ENCODE results near the gene RRAS2. TPM values are rescaled to one million over a fixed set of nuclear protein-coding genes. Genes with fewer than 3 reads are reported as not detected.
"Not testable (repeated sequence)": the region's sequence is repeated elsewhere in the genome, so short reads cannot be mapped to it uniquely, and the experiment has no call there.

RRAS2 gene
- total and polyA plus RNA-seq, 7 donors, result 15.5 to 48.5 (median 31.1) TPM

DNA sequence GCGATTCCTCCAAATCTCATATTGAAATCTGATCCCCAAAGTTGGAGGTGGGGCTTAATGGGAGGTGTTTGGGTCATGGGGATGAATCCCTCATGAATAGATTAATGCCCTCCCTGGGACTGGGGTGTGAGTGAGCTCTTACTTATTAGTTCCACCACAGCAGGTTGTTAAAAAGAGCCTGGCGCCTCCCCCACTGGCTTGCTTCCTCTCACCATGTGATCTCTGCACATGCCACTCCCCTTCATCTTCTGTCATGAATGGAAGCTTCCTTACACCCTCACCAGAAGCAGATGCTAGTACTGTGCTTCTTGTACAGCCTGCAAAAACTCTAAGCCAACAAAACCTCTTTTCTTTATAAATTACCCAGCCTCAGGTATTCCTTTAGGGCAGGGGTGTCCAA lies 8.8 kb downstream of the RRAS2 start:
- no peak overlapping the region for H3K4me3 ChIP-seq
- no peaks in the 10 kb centered on the region for H3K4me1 ChIP-seq
- H3K27me3 ChIP-seq, result no peaks in the 10 kb centered on the region
- no peaks in the 10 kb centered on the region for H3K36me3 ChIP-seq
- no peak for DNase-seq
- intact Hi-C loops (cut with DNase I), result no loop called here
- TF ChIP-seq, protein P1, sequence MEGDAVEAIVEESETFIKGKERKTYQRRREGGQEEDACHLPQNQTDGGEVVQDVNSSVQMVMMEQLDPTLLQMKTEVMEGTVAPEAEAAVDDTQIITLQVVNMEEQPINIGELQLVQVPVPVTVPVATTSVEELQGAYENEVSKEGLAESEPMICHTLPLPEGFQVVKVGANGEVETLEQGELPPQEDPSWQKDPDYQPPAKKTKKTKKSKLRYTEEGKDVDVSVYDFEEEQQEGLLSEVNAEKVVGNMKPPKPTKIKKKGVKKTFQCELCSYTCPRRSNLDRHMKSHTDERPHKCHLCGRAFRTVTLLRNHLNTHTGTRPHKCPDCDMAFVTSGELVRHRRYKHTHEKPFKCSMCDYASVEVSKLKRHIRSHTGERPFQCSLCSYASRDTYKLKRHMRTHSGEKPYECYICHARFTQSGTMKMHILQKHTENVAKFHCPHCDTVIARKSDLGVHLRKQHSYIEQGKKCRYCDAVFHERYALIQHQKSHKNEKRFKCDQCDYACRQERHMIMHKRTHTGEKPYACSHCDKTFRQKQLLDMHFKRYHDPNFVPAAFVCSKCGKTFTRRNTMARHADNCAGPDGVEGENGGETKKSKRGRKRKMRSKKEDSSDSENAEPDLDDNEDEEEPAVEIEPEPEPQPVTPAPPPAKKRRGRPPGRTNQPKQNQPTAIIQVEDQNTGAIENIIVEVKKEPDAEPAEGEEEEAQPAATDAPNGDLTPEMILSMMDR (IDR thresholded peaks at IDR 0.05), result no peak
- no peak for TF ChIP-seq POLR2A (IDR thresholded peaks at IDR 0.05)
- no peak for TF ChIP-seq POLR2AphosphoS5 (IDR thresholded peaks at IDR 0.05)
- TF ChIP-seq EP300 (IDR thresholded peaks at IDR 0.05), result no peak
- no peak overlapping the region for H3K27ac ChIP-seq
- H3K9me3 ChIP-seq, result no peaks in the 10 kb centered on the region
- 93 to 99% methylated on average over 2 of the region's 2 CpGs for WGBS, 2 donors

DNA sequence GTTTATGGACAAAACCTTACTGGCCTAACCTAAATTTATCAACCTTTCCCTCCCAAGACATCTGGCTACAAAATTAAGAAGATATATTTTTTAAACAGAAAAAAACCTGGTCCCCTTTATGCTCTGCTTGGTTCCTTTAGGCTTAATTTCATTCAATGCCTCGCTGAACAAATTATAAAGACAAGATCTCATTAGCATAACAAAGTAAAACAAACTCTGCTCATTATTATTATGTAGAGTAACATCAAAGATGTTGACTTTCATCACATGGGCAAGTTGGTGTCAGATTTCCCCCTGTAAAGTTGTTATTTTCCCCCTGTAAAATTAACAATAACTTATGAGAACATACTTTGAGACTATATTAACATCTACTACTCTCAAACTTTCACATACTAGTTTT lies 11.0 kb downstream of the RRAS2 start:
- no peak for DNase-seq
- Histone ChIP-seq H3K27me3 (no peaks in the 10 kb centered on the region), H3K4me1 (peaks cover 0 to 3% (median 0%) of the 10 kb centered on the region in 4 donors), H3K36me3 (no peaks in the 10 kb centered on the region), H3K9me3 (no peaks in the 10 kb centered on the region), H3K27ac (no peak overlapping the region), H3K4me3 (no peak overlapping the region)
- TF ChIP-seq, protein P1 (IDR thresholded peaks at IDR 0.05), result no peak
- no peak for TF ChIP-seq EP300 (IDR thresholded peaks at IDR 0.05)
- no peak for TF ChIP-seq POLR2AphosphoS5 (IDR thresholded peaks at IDR 0.05)
- no peak for TF ChIP-seq POLR2A (IDR thresholded peaks at IDR 0.05)
- WGBS, 2 donors, result 85 to 91% methylated on average over 1 of the region's 1 CpG
- intact Hi-C loops (cut with DNase I), result no loop called here

DNA sequence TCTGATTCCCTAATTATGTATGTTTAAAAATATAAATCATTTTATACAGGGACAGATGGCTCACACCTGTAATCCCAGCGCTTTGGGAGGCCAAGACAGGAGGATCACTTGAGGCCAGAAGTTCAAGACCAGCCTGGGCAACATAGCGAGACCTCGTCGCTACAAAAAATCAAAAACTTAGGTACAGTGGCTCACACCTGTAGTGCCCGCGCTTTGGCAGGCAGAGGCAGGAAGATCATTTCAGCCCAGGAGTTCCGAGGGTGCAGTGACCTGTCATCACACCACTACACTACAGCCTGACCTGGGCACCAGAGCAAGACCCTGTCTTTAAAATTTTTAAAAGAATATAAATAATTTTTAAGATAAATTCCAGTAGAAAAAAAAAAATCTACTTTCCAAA lies 11.5 kb downstream of the RRAS2 start:
- 98% methylated on average over 7 of the region's 7 CpGs for WGBS, 2 donors

DNA sequence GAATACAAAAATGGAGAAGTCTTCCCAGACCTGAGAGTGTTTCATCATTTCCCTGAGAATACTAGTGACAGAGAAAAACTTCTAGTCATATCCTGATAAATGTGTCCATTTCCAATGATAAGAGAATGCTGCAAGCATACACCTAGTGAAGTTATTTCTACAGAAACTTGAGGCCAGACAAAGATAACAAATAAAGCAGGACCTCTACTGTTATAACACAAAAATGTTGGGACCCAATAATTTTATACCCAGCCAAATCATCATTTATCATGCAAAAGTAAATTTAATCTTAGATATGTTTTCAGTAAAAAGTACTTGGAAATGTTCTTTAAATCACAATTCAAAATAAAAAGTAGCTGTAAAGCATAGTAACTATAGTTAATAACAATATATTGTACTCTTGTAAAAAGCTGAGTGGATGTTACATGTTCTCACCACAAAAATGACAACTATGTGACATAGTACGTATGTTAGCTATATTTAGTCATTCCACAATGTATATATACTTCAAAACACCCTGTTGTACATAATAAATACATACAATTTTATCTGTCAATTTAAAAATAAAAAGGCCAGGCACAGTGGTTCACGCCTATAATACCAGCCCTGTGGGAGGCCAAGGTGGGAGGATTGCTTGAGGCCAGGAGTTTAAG lies 12.6 kb downstream of the RRAS2 start:
- Histone ChIP-seq H3K9me3 (no peaks in the 10 kb centered on the region), H3K4me3 (no peak overlapping the region), H3K4me1 (peaks cover 0 to 15% (median 2%) of the 10 kb centered on the region in 4 donors), H3K36me3 (no peaks in the 10 kb centered on the region), H3K27me3 (no peaks in the 10 kb centered on the region), H3K27ac (no peak overlapping the region)
- no peak for DNase-seq
- 94% methylated on average over 2 of the region's 2 CpGs for WGBS, 2 donors
- intact Hi-C loops (cut with DNase I), result no loop called here
- TF ChIP-seq EP300 (IDR thresholded peaks at IDR 0.05) (no peak), POLR2A (IDR thresholded peaks at IDR 0.05) (no peak)
- TF ChIP-seq, protein P1 (IDR thresholded peaks at IDR 0.05), result no peak

More for the DNA sequence above, 11.5 kb downstream of the RRAS2 start:
- intact Hi-C loops (cut with DNase I), result no loop called here
- no peaks in the 10 kb centered on the region for H3K9me3 ChIP-seq
- no peaks in the 10 kb centered on the region for H3K36me3 ChIP-seq
- no peak overlapping the region for H3K27ac ChIP-seq
- H3K4me1 ChIP-seq, result peaks cover 0 to 8% (median 0%) of the 10 kb centered on the region in 4 donors
- no peak overlapping the region for H3K4me3 ChIP-seq
- no peak for TF ChIP-seq EP300 (IDR thresholded peaks at IDR 0.05)
- no peak for TF ChIP-seq POLR2AphosphoS5 (IDR thresholded peaks at IDR 0.05)
- TF ChIP-seq POLR2A (IDR thresholded peaks at IDR 0.05), result no peak
- TF ChIP-seq, protein P1 (IDR thresholded peaks at IDR 0.05), result no peak
- H3K27me3 ChIP-seq, result no peaks in the 10 kb centered on the region
- DNase-seq, result no peak

DNA sequence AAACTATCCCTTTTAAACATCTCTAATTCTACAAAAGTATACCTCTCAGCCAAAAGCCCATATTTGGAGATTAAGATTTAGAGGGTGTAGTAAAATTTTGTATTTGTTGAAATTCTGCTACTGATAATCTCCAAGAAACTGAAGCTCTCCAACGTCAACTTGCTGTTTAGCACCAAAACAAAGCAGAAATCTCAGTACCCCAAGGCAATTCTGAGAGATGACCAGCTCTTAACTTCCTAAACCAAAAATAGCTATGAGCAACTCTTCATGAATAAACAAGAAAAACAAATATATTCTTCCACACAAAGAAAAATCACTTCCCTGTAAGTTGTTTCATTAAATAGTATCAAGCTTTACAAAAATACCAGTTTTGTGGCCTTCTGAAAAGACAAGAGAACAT lies 13.3 kb downstream of the RRAS2 start:
- Histone ChIP-seq H3K36me3 (no peaks in the 10 kb centered on the region), H3K9me3 (no peaks in the 10 kb centered on the region), H3K27me3 (no peaks in the 10 kb centered on the region), H3K4me1 (peaks cover 0 to 15% (median 2%) of the 10 kb centered on the region in 4 donors), H3K4me3 (no peak overlapping the region), H3K27ac (no peak overlapping the region)
- no peak for DNase-seq
- WGBS, 2 donors, result 74 to 75% methylated on average over 1 of the region's 1 CpG
- intact Hi-C loops (cut with DNase I), result no loop called here
- TF ChIP-seq POLR2AphosphoS5 (IDR thresholded peaks at IDR 0.05) (no peak), EP300 (IDR thresholded peaks at IDR 0.05) (no peak)

DNA sequence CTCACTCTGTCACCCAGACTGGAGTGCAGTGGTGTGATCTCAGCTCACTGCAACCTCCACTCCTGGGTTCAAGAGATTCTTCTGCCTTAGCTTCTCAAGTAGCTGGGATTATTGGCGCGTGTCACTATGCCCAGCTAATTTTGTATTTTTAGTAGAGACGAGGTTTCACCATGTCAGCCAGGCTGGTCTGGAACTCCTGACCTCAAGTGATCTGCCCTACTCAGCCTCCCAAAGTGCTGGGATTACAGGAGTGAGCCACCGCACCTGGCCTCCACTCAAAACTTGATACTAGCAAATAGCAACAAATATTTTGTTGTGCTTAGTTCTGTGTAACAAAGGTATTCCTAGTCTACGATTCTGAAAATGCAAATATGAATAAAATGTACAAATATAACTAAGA lies 14.0 kb downstream of the RRAS2 start:
- H3K9me3 ChIP-seq; H3K27me3 ChIP-seq; H3K4me3 ChIP-seq; H3K27ac ChIP-seq; H3K36me3 ChIP-seq; intact Hi-C loops (cut with DNase I); DNase-seq: not testable (repeated sequence)
- peaks cover 0 to 15% (median 2%) of the 10 kb centered on the region in 4 donors for H3K4me1 ChIP-seq
- 94 to 95% methylated on average over 5 of the region's 5 CpGs for WGBS, 2 donors
